Prostate gland (tissue), 2 donors: ENCODE data around the gene PLK5. TPM values are rescaled to one million over a fixed set of nuclear protein-coding genes. Genes with fewer than 3 reads are reported as not detected.

ENCODE experiments used
- DNase-seq: peaks from one replicate; pipeline ENCODE4 v3.0.0-alpha.2; 2019; ENCODE audit warnings: low spot score
- H3K27ac ChIP-seq, 2 donors: fragments of 200-600 bp; sonication (generic); 2 replicates each; pipeline ENCODE4 v1.5.1; 2017 to 2019
- H3K27me3 ChIP-seq: fragments of 200-600 bp; sonication (generic); replicated peaks from 2 replicates; pipeline ENCODE4 v1.5.1; 2019; ENCODE audit not compliant: insufficient read depth
- H3K36me3 ChIP-seq, 2 donors: fragments of 200-600 bp; sonication (generic); 1 replicate in 1 of 2; 2 replicates in 1 of 2; pipeline versions ENCODE4 v1.5.1 to v1.8.1; 2017 to 2019
- H3K4me1 ChIP-seq: fragments of 200-600 bp; sonication (generic); replicated peaks from 2 replicates; pipeline ENCODE4 v1.5.1; 2019
- H3K4me3 ChIP-seq, 2 donors: fragments of 200-600 bp; sonication (generic); 2 replicates each; pipeline ENCODE4 v1.5.1; 2017 to 2019
- H3K9me3 ChIP-seq: fragments of 200-600 bp; sonication (generic); 2 replicates; pipeline ENCODE4 v1.5.1; 2017
- POLR2A ChIP-seq: fragments of 450-650 bp; IDR thresholded peaks from one replicate; pipeline ENCODE4 v1.6.1; 2016; ENCODE audit warnings: antibody characterized with exemption, mild to moderate bottlenecking
- POLR2AphosphoS5 ChIP-seq: sonication (generic); formaldehyde crosslinking; IDR thresholded peaks from one replicate; pipeline ENCODE4 v1.6.1; 2017; ENCODE audit warnings: antibody characterized with exemption
- WGBS: methylation state at CpG from one replicate; pipeline ENCODE4 v1.1.5; 2018; 5-methylcytosine and 5-hydroxymethylcytosine counted together
- intact Hi-C: fragments of 100-400 bp; cut with DNase I; formaldehyde crosslinking; loops from one replicate; pipeline ENCODE4 v1.14.2; 2022
- total RNA-seq, 2 donors: library from RNA; depleted of rRNA; stranded (reverse); fragments of >200 nt; gene quantifications; one replicate each; pipeline ENCODE4 v1.1.0, GENCODE V29; 2016
- TF ChIP-seq, protein P1 (sequence below), 4 experiments: fragments of 200-600 bp in 2 of 4; fragments of 450-650 bp in 2 of 4; sonication (generic) in 2 of 4; IDR thresholded peaks; 1 replicate in 3 of 4; 2 replicates in 1 of 4; pipeline ENCODE4 v1.5.1; 2016 to 2019; ENCODE audit warnings: antibody characterized with exemption in 4 of 4, mild to moderate bottlenecking in 2 of 4, moderate library complexity in 2 of 4

The PLK5 gene
- total RNA-seq, 2 donors from 2014 or later, result 28.8 TPM; not detected in 1

DNA sequence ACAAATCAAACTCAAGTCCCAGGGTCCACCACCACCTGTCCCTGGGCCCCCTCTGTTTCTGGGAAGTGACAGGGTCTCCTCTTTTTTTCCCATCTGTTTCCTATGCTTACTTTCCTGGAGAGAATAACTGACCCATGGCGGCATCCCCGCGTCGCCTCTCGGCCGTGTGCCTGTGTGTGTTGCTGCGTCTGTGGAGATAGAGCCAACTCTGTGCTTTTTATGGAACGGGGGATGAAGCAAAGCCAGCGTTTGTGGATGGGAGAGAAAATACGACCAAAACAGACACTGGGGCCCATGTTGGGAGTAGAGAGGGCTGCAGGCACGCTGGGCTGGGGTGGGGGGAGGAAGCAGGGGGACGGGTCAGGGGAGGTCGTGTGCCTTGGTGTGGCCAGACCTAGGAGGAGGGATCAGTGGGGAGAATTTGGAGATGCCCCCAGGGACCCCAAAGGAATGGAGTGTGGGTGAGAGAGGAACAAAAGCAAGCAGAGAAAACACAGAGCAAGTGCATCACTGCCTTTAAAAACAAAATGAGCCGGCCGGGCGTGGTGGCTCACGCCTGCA lies 16.6 kb downstream of the PLK5 start:
- DNase-seq, result no peak

GRCh38 chr19:1549332-1549945 lies 25.6 kb downstream of the PLK5 start:
- intact Hi-C loops, result loop anchor here (10.0 kb wide), 2 partner anchors 215 to 275 kb away; no protein-coding TSS in a partner anchor
- no peak for DNase-seq
- 82% methylated on average over 4 of the region's 4 CpGs for WGBS
- Histone ChIP-seq H3K4me3 (no peak overlapping the region), H3K36me3 (no peaks in the 10 kb centered on the region), H3K9me3 (no peaks in the 10 kb centered on the region), H3K27me3 (no peaks in the 10 kb centered on the region), H3K27ac (no peak overlapping the region), H3K4me1 (no peaks in the 10 kb centered on the region)
- TF ChIP-seq POLR2AphosphoS5 (no peak), POLR2A (no peak)
- TF ChIP-seq, protein P1, sequence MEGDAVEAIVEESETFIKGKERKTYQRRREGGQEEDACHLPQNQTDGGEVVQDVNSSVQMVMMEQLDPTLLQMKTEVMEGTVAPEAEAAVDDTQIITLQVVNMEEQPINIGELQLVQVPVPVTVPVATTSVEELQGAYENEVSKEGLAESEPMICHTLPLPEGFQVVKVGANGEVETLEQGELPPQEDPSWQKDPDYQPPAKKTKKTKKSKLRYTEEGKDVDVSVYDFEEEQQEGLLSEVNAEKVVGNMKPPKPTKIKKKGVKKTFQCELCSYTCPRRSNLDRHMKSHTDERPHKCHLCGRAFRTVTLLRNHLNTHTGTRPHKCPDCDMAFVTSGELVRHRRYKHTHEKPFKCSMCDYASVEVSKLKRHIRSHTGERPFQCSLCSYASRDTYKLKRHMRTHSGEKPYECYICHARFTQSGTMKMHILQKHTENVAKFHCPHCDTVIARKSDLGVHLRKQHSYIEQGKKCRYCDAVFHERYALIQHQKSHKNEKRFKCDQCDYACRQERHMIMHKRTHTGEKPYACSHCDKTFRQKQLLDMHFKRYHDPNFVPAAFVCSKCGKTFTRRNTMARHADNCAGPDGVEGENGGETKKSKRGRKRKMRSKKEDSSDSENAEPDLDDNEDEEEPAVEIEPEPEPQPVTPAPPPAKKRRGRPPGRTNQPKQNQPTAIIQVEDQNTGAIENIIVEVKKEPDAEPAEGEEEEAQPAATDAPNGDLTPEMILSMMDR (IDR thresholded peaks at IDR 0.05), result no peak

More for the DNA sequence above, 16.6 kb downstream of the PLK5 start:
- H3K9me3 ChIP-seq, result no peaks in the 10 kb centered on the region
- H3K27me3 ChIP-seq, result peaks cover 2% of the 10 kb centered on the region
- no peak overlapping the region for H3K27ac ChIP-seq
- TF ChIP-seq POLR2A (no peak), POLR2AphosphoS5 (no peak)
- TF ChIP-seq, protein P1 (IDR thresholded peaks at IDR 0.05), result no peak
- H3K4me3 ChIP-seq, result no peak overlapping the region
- WGBS, result 26% methylated on average over 17 of the region's 17 CpGs
- no peaks in the 10 kb centered on the region for H3K4me1 ChIP-seq
- no peaks in the 10 kb centered on the region for H3K36me3 ChIP-seq
- intact Hi-C loops, result loop anchor here (5.0 to 10.0 kb wide), 3 partner anchors 132 to 284 kb away; no protein-coding TSS in a partner anchor

DNA sequence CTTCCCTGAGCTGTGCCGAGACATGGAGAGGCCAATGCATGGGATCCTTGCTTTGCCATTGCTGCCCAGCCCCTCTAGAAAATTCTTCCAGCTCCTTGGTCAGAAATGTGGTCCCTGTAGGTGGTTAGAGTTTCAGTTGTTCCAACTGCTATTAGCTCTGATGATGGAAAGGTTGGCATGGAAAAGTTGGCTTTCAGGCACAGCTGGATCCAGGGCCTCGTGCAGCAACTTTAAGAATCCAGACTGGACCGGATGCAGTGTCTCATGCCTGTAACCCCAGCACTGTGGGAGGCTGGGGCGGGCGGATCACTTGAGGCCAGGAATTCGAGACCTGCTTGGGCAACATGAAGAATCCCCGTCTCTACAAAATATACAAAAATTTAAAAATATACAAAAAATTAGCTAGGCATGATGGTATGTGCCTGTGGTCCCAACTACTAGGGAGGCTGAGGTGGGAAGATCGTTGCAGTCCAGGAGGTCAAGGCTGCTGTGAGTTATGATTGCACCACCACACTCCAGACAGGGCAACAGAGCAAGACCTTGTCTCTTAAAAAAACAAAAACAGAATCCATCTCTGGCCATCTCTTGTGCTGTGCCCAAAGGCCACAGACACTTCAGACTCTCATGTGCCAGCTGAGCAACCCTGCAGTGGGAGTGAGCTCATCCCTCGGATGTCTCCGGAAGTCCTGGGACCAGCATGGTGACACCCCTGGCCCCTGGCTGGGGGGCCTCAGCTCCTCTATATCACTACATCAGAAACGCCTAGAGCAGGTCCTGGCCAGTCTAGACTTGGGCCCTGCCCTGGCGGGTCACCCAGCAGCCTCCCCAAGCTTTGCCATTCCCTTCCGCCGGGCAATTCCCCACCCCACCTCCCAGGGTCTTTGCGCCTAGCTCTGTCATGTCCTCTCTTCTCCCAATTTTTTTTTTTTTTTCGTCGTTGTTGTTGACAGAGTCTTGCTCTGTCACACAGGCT lies 27.5 kb downstream of the PLK5 start:
- intact Hi-C loops, result no loop called here
- no peak for TF ChIP-seq POLR2AphosphoS5
- no peak for TF ChIP-seq POLR2A
- TF ChIP-seq, protein P1 (IDR thresholded peaks at IDR 0.05), result no peak
- WGBS, result 68% methylated on average over 17 of the region's 17 CpGs
- H3K27me3 ChIP-seq, result no peaks in the 10 kb centered on the region
- H3K4me3 ChIP-seq, result no peak overlapping the region
- no peak for DNase-seq
- H3K36me3 ChIP-seq, result no peaks in the 10 kb centered on the region
- H3K4me1 ChIP-seq, result no peaks in the 10 kb centered on the region
- H3K27ac ChIP-seq, result no peak overlapping the region
- no peaks in the 10 kb centered on the region for H3K9me3 ChIP-seq

DNA sequence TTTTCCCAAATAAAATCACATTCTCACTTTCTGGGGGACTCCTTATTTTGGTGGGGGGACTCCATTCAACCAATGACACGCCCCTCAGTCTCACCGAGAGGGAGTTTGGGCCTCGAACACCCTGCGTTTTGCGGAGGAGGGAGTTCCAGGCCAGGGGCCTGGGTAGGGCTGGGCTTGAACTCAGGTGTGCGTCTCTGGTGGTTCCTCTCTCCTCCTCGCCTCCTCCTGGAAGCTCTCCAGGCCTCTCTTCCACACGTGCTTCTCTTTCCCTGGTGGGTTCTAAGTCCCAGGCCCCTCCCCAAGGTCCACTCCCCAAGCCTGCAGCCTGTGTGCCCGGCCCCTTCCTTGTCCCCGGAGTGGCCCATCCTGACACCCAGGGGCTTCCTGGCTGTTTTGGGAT lies 29.5 kb downstream of the PLK5 start:
- 87% methylated on average over 10 of the region's 10 CpGs for WGBS
- Histone ChIP-seq H3K27ac (no peak overlapping the region), H3K9me3 (no peaks in the 10 kb centered on the region), H3K27me3 (no peaks in the 10 kb centered on the region), H3K36me3 (no peaks in the 10 kb centered on the region), H3K4me3 (no peak overlapping the region), H3K4me1 (no peaks in the 10 kb centered on the region)
- intact Hi-C loops, result no loop called here
- DNase-seq, result no peak
- TF ChIP-seq, protein P1 (IDR thresholded peaks at IDR 0.05), result no peak
- TF ChIP-seq POLR2AphosphoS5 (no peak), POLR2A (no peak)
